Dendritic cell treated with granulocyte-macrophage colony-stimulating factor and Interleukin-4, amounts not matched to agents 40 ng/mL and 50 ng/mL, for 4 days (primary cell): Measurements from ENCODE around the gene CUL4A.

Experiments
- H3K27ac Mint-ChIP-seq: one replicate; pipeline ENCODE4 v1.8.0; 2022; ENCODE audit warnings: mild to moderate bottlenecking, mixed read lengths
- H3K27me3 Mint-ChIP-seq: one replicate; pipeline ENCODE4 v1.8.0; 2022; ENCODE audit warnings: mild to moderate bottlenecking, mixed read lengths
- H3K36me3 Mint-ChIP-seq: one replicate; pipeline ENCODE4 v1.8.0; 2022; ENCODE audit warnings: low read depth, mixed read lengths
- H3K4me1 Mint-ChIP-seq: one replicate; pipeline ENCODE4 v1.8.0; 2022; ENCODE audit warnings: low read depth, mixed read lengths
- H3K4me3 Mint-ChIP-seq: one replicate; pipeline ENCODE4 v1.8.0; 2022; ENCODE audit warnings: mild to moderate bottlenecking, moderate library complexity, mixed read lengths
- H3K9me3 Mint-ChIP-seq: one replicate; pipeline ENCODE4 v1.8.0; 2022; ENCODE audit warnings: mixed read lengths
- intact Hi-C: fragments of 100-400 bp; cut with micrococcal nuclease; formaldehyde crosslinking; loops from one replicate; pipeline ENCODE4 v1.15.0; 2022

The CUL4A gene

GRCh38 chr13:113207890-113208420 is 1.5 kb upstream of the CUL4A start:
- no peaks in the 10 kb centered on the region for H3K9me3 Mint-ChIP-seq
- peaks cover 68% of the 10 kb centered on the region for H3K4me1 Mint-ChIP-seq
- peak overlapping the region; percentile 82 for H3K27ac Mint-ChIP-seq
- intact Hi-C loops, result loop anchor here (2.0 to 10.0 kb wide), 2 partner anchors 55 to 523 kb away; no protein-coding TSS in a partner anchor
- peaks cover 37% of the 10 kb centered on the region for H3K36me3 Mint-ChIP-seq
- peak overlapping the region; percentile 81 for H3K4me3 Mint-ChIP-seq
- no peaks in the 10 kb centered on the region for H3K27me3 Mint-ChIP-seq

GRCh38 chr13:113208421-113209335 is 735 bp upstream of the CUL4A start, which contains the start of gene PCID2:
TSS of gene PCID2 (minus strand) at chr13:113208669. CDS start at chr13:113208634, 35 bp downstream.
- intact Hi-C loops, result loop anchor here (2.0 to 10.0 kb wide), 2 partner anchors 56 to 524 kb away; no protein-coding TSS in a partner anchor
- H3K4me3 Mint-ChIP-seq, result peak within 1 kb of the TSS; percentile 81
- H3K36me3 Mint-ChIP-seq, result peaks cover 38% of the 10 kb centered on the region
- peak within 1 kb of the TSS; percentile 82 for H3K27ac Mint-ChIP-seq
- no peaks in the 10 kb centered on the region for H3K9me3 Mint-ChIP-seq
- H3K27me3 Mint-ChIP-seq, result no peaks in the 10 kb centered on the region
- H3K4me1 Mint-ChIP-seq, result peaks cover 66% of the 10 kb centered on the region

GRCh38 chr13:113209759-113210421 is 477 bp downstream of the CUL4A start:
- peak overlapping the region; percentile 59 for H3K27ac Mint-ChIP-seq
- intact Hi-C loops, result loop anchor here (2.0 to 10.0 kb wide), 3 partner anchors 57 to 525 kb away; no protein-coding TSS in a partner anchor
- H3K4me1 Mint-ChIP-seq, result peaks cover 60% of the 10 kb centered on the region

GRCh38 chr13:113210833-113211232 is 1.4 kb downstream of the CUL4A start:
- Mint-ChIP-seq H3K9me3 (no peaks in the 10 kb centered on the region), H3K27me3 (no peaks in the 10 kb centered on the region), H3K4me3 (peak overlapping the region; percentile 6), H3K27ac (no peak overlapping the region), H3K36me3 (peaks cover 38% of the 10 kb centered on the region), H3K4me1 (peaks cover 50% of the 10 kb centered on the region)
- intact Hi-C loops, result loop anchor here (10.0 kb wide), 1 partner anchor 266 kb away; no protein-coding TSS in a partner anchor

More at GRCh38 chr13:113209759-113210421, 477 bp downstream of the CUL4A start:
- peaks cover 45% of the 10 kb centered on the region for H3K36me3 Mint-ChIP-seq
- H3K27me3 Mint-ChIP-seq, result no peaks in the 10 kb centered on the region
- H3K9me3 Mint-ChIP-seq, result no peaks in the 10 kb centered on the region
- peak overlapping the region; percentile 75 for H3K4me3 Mint-ChIP-seq

GRCh38 chr13:113211774-113212173 is 2.4 kb downstream of the CUL4A start:
- Mint-ChIP-seq H3K36me3 (peaks cover 32% of the 10 kb centered on the region), H3K27me3 (no peaks in the 10 kb centered on the region), H3K4me3 (no peak overlapping the region), H3K27ac (no peak overlapping the region), H3K9me3 (no peaks in the 10 kb centered on the region), H3K4me1 (peaks cover 41% of the 10 kb centered on the region)
- intact Hi-C loops, result loop anchor here (10.0 kb wide), 1 partner anchor 267 kb away; no protein-coding TSS in a partner anchor

- Mint-ChIP-seq H3K27me3 (no peaks in the 10 kb centered on the region), H3K9me3 (no peaks in the 10 kb centered on the region), H3K4me1 (peaks cover 27% of the 10 kb centered on the region), H3K27ac (no peak overlapping the region), H3K4me3 (no peak overlapping the region), H3K36me3 (peaks cover 46% of the 10 kb centered on the region)
- intact Hi-C loops, result loop anchor here (5.0 to 10.0 kb wide), 2 partner anchors 176 to 272 kb away; no protein-coding TSS in a partner anchor
Measured at GRCh38 chr13:113216254-113217048, 7.0 kb downstream of the CUL4A start.

- H3K27ac Mint-ChIP-seq, result no peak overlapping the region
- H3K4me1 Mint-ChIP-seq, result peaks cover 11% of the 10 kb centered on the region
Measured at GRCh38 chr13:113218586-113218985, 9.2 kb downstream of the CUL4A start.

GRCh38 chr13:113219256-113219940 is 10.0 kb downstream of the CUL4A start:
- Mint-ChIP-seq H3K4me1 (peaks cover 4% of the 10 kb centered on the region), H3K9me3 (no peaks in the 10 kb centered on the region), H3K27ac (no peak overlapping the region), H3K4me3 (no peak overlapping the region), H3K27me3 (no peaks in the 10 kb centered on the region), H3K36me3 (peaks cover 53% of the 10 kb centered on the region)
- intact Hi-C loops, result loop anchor here (5.0 to 10.0 kb wide), 2 partner anchors 173 to 275 kb away; no protein-coding TSS in a partner anchor

More at GRCh38 chr13:113218586-113218985, 9.2 kb downstream of the CUL4A start:
- Mint-ChIP-seq H3K27me3 (no peaks in the 10 kb centered on the region), H3K9me3 (no peaks in the 10 kb centered on the region), H3K36me3 (peaks cover 52% of the 10 kb centered on the region), H3K4me3 (no peak overlapping the region)
- intact Hi-C loops, result loop anchor here (5.0 to 10.0 kb wide), 2 partner anchors 174 to 274 kb away; no protein-coding TSS in a partner anchor

GRCh38 chr13:113220141-113220598 is 10.8 kb downstream of the CUL4A start:
- Mint-ChIP-seq H3K27me3 (no peaks in the 10 kb centered on the region), H3K36me3 (peaks cover 61% of the 10 kb centered on the region), H3K27ac (no peak overlapping the region), H3K4me1 (peaks cover 4% of the 10 kb centered on the region), H3K9me3 (no peaks in the 10 kb centered on the region), H3K4me3 (no peak overlapping the region)
- intact Hi-C loops, result no loop called here

GRCh38 chr13:113220877-113221276 is 11.5 kb downstream of the CUL4A start:
- peaks cover 68% of the 10 kb centered on the region for H3K36me3 Mint-ChIP-seq
- H3K4me3 Mint-ChIP-seq, result no peak overlapping the region
- no peaks in the 10 kb centered on the region for H3K9me3 Mint-ChIP-seq
- no peak overlapping the region for H3K27ac Mint-ChIP-seq
- intact Hi-C loops, result no loop called here
- peaks cover 4% of the 10 kb centered on the region for H3K4me1 Mint-ChIP-seq
- no peaks in the 10 kb centered on the region for H3K27me3 Mint-ChIP-seq

GRCh38 chr13:113223070-113223469 is 13.7 kb downstream of the CUL4A start:
- no peaks in the 10 kb centered on the region for H3K27me3 Mint-ChIP-seq
- peaks cover 90% of the 10 kb centered on the region for H3K36me3 Mint-ChIP-seq
- intact Hi-C loops, result no loop called here
- H3K4me3 Mint-ChIP-seq, result no peak overlapping the region
- no peak overlapping the region for H3K27ac Mint-ChIP-seq
- no peaks in the 10 kb centered on the region for H3K9me3 Mint-ChIP-seq
- peaks cover 4% of the 10 kb centered on the region for H3K4me1 Mint-ChIP-seq

GRCh38 chr13:113224486-113224885 is 15.1 kb downstream of the CUL4A start:
- H3K9me3 Mint-ChIP-seq, result no peaks in the 10 kb centered on the region

More at GRCh38 chr13:113224486-113224885, 15.1 kb downstream of the CUL4A start:
- Mint-ChIP-seq H3K27ac (no peak overlapping the region), H3K4me1 (peaks cover 2% of the 10 kb centered on the region), H3K27me3 (no peaks in the 10 kb centered on the region), H3K4me3 (no peak overlapping the region), H3K36me3 (peaks cover 100% of the 10 kb centered on the region)
- intact Hi-C loops, result no loop called here
